ENCODE results near the gene RNU5D-1.

RNU5D-1 gene

GRCh38 chr1:44698138-44698537 is 32.8 kb downstream of the RNU5D-1 start:
- DNase-seq: no peak

GRCh38 chr1:44696789-44697345 is 34.1 kb downstream of the RNU5D-1 start:
- peak; percentile 49 for DNase-seq

- DNase-seq: no peak
Measured at GRCh38 chr1:44696101-44696500, 34.9 kb downstream of the RNU5D-1 start.

DNA sequence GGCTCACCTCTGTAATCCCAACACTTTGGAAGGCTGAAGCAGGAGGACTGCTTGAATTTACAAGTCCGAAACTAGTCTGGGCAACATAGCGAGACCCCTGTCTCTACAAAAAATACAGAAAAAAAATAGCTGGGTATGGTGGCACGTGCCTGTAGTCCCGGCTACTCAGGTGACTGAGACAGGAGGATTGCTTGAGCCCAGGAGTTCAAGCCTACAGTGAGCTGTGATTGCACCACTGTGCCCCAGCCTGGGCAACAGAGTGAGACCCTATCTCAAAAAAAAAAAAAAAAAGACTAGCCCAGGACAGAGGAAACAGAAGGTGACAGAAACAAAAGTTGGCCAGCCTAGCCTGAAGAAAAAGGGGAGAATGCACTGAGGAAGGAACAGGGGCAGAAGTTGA is 35.3 kb downstream of the RNU5D-1 start:
- DNase-seq: no peak

DNA sequence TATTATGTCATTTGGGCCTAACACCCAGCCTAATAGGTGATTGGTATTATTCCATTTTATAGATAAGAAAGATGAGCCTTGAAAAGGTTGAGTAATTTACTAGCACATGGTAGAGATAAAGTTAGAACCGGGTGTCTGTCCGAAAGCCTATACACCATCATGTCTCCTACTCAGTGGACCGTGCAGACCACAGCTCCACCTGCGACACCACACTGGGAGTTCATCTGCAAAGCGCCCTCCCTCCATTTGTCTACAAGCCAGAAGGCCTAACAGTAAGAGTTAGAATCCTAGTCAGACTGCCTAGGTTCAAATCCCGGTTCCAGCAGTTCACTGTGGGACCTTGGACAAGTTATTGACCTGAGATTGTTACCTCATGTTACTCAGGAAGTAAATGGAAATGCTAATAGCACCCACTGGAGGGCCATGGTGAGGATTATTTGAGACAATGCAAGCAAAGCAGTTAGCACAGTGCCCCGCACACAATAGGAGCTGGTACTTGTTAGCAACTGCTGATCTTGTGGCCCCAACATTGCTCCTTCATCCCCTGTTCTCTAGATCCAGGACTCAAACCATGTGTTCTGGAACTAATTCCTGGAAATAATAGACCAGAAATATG is 36.0 kb downstream of the RNU5D-1 start:
- DNase-seq: peak; percentile 20

DNA sequence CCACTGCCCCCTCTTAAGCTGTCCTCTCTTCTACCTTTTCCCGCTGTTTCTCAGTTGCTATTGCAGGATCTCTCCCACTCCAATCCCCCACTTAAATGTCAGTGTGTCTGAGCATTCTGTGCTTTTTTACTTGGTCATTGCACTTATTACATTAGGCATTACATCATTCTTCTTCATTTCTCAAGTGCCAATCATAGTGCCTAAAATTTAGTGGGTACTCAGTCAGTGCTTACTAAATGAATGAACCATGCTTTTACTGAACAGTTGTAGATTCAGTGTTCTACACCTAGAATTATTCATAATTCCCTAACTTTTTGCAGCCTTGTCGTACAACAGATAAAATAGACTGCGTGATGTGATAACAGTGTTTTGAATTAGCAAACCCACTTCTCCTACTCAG is 37.1 kb downstream of the RNU5D-1 start:
- DNase-seq: no peak

DNA sequence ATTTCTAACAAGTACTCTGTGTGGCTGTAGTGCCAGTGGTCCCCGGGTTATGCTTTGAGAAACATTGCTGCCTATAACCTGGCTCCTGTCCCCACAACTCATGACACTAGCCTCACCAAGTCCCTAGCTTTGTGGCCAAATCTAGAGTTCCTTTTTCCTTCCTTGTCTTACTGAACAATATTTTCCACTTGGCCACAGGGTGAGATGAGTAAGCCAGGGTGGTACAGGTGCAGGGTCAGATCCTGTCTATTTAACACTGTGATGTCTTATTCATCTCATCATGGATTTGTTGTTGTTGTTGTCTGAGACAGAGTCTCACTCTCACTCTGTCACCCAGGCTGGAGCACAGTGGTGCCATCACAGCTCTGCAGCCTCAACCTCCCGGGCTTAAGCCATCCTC is 37.8 kb downstream of the RNU5D-1 start:
- no peak for DNase-seq

- DNase-seq: no peak
Measured at GRCh38 chr1:44689447-44689765, 41.6 kb downstream of the RNU5D-1 start.

GRCh38 chr1:44688760-44689446 is 42.1 kb downstream of the RNU5D-1 start:
- no peak for DNase-seq

- DNase-seq: no peak
Measured at GRCh38 chr1:44685881-44686280, 45.1 kb downstream of the RNU5D-1 start.

- DNase-seq: no peak
Measured at GRCh38 chr1:44685218-44685617, 45.8 kb downstream of the RNU5D-1 start.

DNA sequence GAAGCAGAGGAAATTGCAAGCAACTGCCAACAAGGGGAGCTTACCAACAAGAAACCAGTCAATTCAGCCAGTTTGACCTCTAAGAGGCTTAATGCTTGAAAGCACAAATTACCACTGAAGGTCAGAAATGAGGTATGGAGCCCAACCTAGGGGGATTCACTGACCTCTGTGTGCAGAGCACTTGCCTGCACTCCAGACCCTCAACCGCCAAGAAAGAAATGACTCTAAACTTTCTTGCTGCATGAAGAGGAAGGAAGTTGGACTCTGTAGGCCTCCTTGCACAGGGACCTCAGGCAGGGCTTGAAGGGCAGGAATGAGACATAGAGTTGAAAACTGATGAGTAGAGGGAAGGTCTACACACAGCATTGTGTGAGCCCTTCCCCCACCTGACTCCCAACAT is 46.4 kb downstream of the RNU5D-1 start:
- no peak for DNase-seq

GRCh38 chr1:44682883-44683265 is 48.1 kb downstream of the RNU5D-1 start:
- DNase-seq: no peak

DNA sequence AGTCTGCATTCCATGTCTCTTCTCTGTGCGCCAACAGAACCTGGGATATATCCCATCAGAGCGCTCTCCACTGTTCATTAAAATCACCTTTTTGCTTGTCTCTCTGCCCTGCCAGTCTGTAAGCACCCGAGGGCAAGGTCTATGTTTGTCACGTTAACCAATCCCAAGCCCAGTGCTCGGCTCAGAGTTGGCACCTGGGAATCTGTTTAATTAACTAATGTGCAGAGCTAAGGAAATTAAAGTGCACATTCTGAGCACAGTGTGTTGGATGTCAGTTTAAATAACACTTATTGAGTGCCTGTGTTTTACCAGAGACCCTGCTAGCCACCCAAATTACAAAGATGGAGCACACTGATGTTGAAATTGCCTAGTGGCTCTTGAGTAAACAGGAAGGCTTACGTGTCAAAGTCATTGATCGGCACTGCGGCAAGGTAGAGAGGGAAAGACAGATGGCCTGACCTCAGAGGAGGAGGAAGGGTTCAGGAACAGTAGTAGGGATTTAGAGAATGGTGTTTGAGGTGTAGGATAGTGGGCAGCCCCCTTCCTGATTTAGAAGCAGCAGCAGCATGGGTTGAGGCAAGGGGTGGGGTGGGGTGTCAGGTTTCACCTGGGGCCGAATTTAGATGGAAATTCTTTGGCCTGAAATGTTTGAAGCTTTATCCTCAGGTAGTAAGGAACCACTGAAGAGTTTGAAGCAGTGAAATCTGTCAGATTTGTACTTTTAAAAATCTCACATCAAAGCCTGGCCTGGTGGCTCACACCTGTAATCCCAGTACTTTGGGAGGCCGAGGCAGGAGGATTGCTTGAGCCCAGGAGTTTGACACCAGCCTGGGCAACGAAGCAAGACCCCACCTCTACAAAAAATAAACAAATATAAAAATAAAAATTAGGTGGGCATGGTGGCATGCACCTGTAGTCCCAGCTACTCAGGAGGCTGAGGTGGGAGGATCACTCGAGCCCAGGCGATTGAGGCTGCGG is 48.8 kb downstream of the RNU5D-1 start:
- no peak for DNase-seq

Data from CD4-positive, alpha-beta T cell treated with Interleukin-15 for 1 hour (primary cell).